NCI-H1436 treated with DMSO at 0.1 percent for 48 hours (cell line): Measurements from ENCODE around the gene LCMT1.
"Not testable (repeated sequence)": the region's sequence is repeated elsewhere in the genome, so short reads cannot be mapped to it uniquely, and the experiment has no call there.

ENCODE experiments used
- DNase-seq: peaks from one replicate; lab custom pipeline; 2025; lab: John Stamatoyannopoulos, UW

Gene LCMT1

DNA sequence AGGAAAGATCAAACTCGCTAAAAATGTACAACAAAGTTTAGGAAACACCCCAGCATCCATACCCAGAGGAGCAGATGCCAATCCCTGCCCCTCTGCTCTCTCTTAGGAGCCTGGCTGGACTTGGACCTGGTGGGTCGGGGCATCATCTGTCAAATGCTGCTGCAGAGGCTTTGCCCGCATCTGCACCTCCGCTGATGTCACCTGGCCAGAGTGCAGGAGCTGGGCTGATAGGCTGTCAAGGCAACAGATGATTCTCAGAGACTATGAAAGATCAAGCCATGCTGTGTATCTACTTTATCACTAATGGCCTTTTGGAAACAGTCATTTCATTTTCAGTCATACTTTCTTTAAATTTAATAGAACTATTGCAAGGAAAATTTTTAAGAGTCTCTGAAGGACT lies 15.9 kb upstream of the LCMT1 start:
- no peak for DNase-seq

DNA sequence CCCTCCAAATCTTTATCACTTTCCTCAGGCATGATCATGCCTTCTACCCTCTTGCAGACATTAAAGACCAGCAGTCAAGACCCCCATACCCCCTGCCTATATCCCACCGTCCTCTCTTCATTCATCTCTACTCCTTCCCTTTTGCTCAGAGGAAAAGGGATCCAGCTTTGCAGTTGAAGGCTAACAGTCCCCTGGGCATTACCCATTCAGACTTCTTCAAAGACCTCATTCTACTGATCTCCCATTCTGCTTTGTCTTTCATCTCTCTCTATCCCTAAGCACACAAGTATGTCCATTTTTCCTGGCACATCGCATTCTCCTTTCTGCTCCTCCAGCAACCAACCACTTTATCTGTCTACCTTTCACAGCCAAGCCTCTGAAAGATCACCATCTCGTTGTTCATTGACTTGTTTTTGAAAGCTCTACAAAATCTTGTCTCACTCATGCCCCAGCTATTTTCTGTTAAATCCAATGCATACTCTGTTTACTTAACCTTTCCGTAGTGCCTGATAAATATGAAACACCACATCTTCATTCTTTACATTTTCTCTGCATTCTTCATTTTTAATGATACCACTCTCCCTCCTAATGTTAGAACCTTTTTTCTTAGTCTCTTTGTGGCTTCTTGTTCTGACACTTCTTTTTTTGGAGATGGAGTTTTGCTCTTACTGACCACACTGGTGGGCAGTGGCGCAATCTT lies 14.1 kb upstream of the LCMT1 start:
- no peak for DNase-seq

DNA sequence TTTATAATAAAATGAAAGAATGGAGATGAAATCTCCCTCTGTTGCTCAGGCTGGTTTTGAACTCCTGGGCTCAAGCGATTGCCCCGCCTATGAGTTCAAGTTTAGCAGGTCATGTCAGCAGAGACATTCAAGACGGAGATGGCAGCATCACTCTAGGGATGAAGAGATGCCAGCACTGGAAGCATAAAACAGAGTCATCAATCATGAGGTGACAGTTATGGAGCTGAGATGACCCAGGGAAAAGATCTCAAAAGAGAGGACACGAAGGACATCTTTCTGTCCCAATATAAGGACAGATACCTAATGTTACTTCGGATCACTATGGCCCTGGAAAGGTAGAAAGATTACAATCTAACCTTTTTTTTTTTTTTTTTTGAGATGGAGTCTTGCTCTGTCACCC lies 11.0 kb upstream of the LCMT1 start:
- DNase-seq = no peak

DNA sequence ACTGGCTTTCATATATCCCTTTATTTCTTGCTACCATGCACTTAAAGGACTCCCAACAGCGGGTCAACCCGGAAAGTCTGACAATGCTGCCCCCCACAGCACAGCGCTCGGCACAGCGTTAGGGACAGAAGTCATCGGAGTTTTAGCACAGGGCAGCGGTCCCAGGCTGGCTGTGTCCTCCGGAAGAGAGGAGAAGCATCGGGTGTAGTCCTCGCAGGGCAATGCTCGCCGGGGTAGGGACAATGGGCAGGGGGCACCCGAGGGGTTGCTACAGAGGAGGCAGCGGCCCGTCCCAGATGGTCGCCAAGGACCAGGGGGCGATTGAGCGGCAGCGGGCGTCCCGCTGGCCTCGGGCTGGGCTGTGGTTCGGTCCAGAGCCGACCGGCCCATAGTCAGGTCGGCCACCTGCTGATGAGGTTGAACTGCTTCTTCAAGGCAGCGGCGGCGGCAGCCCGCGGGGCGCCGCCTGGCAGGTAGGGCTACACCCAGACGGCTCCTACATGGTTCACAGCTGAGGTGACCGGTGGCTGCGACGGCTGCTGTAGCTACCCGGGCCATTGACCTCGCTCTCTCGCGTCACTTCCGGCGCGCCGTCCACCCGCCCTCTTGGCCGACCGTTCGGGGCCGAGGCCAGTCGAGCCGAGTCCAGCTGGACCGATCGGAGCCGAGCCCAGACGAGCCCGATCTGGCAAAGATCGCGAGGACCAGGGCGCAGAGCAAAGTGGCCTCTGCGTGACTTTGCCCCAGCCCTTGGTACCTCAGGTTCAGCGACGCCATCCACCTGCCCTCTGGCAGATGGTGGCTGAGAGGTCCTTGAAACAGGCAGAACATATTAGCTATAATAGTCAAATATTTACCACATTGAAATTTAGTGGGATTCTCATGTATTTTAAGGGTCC lies 4.7 kb upstream of the LCMT1 start:
- DNase-seq = no peak

DNA sequence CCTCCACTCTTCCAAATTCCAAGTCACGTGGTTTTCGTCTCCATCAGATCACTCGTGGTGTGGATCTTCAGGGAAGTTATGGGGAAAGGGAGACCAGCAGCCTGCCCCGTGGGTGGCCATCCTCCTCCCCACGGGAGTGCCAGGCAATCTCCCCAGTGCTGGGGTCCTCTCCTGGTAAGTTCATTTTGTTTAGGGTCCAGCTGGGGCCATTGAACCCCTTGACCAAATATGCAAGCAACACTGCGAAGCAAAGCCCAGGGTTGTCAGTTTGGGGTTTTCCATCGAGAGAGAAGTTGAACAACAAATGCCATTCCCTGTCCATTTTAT lies 4.1 kb upstream of the LCMT1 start:
- no peak for DNase-seq

DNA sequence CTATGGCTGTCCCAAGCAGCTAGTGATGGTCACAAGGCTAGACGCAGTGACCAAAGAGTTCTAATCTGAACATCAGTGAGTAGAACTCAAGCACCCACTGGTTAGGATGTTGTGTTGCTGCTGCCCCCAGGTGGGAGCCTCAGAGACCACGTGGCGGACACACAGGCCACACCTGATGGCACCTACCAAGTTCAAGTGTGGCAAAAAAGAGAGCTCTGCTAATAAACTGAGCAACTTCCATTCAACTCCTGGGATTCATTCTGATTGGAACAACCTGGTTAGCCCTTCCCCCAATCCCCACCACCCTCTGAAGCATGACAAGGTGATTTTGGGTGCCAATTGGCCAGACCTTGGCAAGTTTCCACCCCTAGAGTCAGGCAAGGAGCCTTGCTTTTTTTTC lies 3.5 kb upstream of the LCMT1 start:
- no peak for DNase-seq

DNA sequence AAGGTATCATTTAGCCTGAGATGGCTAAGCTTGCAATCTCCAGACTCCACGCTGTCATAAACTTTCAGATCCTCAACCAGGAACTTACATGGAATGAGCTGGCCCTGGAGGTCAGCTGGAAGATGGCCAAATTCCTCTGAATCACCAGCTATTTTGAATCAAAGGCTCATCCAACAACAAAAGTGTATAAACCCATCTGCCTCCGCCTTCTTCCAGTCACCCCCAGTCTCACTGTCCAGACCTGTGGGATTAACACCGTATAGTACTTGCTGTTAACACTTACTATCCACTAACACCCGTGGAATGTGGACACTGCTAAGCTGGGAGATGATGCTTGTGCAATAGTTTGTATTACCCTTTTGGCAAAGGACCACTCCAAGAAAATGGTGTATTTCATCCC lies 1.9 kb upstream of the LCMT1 start:
- no peak for DNase-seq

DNA sequence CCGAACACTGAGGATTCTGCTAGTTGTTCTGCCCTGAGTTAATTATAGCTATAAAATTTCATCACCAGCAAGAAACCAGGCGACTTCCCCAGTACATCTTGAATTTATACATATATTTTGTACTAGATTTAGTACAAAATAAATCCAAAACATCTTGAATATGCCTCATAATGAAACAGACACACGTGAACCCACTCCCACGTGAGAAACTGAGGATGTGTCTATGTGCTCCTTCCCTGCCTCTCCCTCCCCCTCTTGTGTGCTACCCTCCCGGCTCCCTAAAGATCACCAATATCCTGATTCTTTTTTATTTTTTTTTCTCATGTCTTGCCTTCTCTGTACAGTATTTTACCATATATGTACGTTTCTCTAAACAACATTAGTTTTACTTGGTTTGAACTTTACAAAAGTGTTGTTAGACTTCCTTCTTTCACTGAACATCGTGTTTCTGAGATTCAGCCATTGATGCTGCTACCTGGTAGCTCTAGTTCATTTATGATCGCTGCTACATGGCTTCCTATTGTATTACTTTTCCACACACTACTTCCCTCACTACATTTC lies 1.1 kb upstream of the LCMT1 start:
- DNase-seq = no peak

DNA sequence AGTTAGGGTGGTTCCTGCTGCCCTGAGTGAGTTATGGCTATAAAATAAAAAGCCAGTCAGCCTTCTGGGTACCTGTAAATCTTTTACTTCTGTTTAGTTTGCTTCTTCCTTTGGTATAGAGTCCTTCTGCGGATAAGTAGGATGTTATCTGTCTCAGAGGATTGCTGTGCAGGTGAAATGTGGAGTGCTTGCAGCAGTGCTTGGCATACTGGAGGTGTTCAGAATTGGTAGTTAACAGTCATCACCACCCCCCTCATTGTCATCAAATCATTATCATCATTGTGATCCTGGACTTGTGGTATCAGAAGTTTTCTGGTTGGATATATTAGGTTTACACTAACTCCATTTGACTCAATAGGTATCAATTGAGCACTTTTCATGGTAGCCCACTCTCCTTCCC lies 2.6 kb downstream of the LCMT1 start:
- DNase-seq = no peak

DNA sequence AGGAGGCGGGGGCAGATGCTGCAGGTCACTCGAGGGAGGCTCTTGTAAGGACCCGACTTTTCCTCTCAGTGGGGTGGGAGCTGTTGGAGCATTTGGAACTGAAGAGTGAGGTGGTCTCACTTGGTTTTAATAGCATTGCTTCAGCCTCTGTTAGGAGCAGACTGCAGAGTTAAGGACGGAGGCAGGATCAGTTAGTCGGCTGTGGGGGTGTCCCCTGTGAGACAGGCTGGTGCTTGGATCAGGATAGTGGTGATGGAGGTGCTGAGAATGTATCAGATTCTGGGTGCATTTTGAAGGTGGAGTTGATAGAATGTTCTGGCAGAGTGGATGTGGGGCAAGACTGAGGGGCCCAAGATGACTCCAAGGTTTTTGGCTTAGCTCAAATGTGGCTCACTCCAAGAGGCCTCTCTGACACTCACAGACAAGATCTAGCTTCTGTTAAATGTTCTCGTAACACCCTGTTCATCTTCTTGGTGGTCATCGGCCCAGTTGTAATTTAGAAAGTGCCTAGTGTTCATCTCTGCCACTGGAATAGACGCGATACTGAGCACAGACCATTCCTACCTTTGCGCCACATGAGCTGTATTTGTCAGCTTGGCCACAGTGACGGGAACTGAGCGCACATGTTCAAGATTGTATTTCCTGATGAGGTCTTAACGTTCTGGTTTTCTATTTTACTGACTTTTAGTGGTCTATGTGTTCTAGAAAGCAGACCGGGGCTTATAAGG lies 7.5 kb downstream of the LCMT1 start:
- no peak for DNase-seq

DNA sequence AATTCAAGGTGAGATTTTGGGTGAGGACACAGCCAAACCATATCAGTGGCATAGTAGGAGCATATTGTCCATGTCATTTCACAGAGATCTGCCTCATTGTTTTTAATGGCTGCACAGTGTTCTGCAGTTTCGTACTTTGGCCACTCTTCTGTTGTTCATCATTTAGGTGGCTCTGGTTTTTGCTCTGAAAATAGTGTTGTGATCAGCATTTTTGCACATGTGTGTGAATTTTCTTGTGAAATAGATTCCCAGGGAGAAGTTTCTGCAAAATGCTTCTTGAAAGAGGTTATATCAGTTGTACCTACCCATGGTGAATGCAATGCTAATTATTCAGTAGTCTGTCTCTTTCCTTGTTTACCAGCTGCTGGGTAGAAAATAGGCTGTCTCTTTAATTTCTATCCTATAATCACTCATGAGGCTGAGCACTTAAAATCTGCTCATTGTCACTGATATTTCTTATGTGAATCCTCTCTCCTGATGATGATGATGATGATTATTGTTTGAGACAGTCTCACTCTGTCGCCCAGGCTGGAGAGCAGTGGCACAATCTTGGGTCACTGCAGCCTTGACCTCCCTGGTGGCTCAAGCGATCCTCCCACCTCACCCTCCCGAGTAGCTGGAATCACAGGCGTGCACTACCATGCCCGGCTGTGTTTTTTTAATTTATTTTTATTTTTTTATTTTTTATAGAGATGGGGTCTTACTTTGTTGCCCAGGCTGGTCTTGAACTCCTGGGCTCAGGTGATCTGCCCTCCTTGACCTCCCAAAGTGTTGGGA lies 10.5 kb downstream of the LCMT1 start:
- DNase-seq = no peak

DNA sequence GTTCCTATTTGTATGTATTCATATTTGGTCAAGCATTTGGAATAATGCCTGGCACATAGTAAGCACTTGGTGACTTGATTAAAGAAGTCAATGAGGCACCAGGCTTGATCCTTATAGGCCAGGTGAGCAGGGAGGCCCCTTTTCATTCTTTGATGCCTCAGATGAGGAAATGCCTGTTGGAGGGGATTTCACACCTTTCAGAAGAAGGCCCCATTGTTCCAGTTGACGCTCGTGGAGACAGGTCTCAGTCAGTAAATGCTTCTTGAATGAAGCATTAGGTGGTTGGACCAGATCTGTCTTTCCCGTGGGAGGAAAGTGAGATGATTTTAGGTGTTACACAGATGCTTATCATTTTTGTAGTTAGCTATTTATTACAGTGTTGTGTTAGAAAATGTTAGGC lies 13.0 kb downstream of the LCMT1 start:
- no peak for DNase-seq

DNA sequence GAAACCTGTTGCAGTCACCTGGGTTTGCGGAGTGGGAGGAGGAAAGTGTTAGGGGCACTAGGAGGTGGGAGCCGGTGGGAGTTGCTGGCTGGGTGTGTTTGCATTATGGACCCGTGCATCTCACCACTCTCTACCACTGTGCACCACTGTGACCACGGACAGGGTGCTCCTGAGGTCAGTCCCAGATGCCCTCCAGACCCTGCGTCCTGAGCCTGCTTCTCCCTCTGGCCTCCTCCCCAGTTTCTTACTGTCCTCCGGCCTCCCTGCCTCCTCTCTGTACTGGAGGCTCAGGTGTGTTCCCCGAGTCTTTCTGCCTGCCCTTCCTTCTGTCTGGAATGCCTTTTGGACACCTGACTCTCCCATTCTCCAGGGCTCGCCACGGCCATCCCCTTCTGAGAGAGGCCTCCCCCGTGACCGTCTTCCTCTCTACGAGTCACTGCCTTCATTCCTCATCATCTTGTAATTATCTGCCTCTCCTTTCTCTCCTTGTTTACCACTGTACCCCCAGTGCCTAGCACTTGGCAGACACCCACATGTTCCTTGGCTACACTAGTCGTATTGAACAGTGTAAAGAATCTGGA lies 14.6 kb downstream of the LCMT1 start:
- not testable (repeated sequence) for DNase-seq

DNA sequence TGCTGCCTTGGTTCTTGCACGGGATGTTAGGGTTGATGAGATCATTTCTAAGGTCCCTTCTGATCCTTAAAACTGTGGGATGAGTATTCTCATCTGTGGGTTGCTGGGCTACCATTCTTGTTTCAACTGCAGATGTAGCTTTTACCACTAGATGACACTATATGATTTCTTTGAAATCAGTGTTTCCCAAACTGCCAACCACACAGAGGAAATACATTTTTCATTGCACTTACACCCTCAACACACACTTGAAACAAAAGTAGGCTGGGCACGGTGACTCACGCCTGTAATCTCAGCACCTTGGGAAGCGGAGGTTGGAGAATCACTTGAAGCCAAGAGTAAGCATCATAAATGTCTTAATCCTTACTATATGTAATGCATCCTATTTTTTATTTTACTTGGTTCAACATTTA lies 15.3 kb downstream of the LCMT1 start:
- no peak for DNase-seq

DNA sequence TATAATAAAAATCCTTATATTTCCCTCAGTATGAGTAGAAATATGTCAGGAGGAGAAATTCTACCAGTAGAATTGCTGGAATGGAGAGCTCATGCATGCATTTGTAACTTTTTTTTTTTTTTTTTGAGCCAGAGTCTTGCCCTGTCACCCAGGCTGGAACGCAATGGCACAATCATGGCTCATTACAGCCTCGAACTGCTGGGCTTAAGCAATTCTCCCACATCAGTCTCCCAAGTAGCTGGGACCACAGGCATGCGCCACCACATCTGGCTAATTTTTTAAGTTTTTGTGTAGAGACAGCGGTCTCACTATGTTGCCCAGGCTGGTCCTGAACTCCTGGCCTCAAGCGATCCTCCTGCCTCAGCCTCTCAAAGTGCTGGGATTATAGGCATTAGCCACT lies 21.2 kb downstream of the LCMT1 start:
- not testable (repeated sequence) for DNase-seq

DNA sequence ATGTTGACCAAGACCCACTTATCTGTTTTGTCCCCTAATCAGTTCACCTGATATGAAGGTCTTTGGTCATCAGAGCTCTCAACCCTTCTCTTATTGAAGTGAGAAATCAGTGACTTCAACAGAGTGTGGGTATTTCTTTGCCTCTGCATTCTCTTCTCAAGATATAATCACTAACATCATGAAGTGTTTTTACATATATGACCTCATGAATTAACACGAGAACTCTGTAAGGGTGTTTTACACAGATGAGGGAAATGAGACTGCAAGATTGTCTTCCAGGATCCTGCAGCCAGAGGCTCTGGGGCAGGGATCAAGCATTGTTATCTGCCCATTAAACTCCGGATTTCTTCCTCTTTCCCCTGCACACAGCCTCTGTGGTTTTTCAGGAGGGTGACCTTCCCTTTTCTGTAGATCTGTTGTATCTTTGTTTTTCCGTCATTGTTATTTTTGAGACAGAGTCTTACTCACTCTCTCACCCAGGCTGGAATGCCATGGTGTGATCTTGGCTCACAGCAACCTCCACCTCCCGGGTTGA lies 22.7 kb downstream of the LCMT1 start:
- DNase-seq = no peak

DNA sequence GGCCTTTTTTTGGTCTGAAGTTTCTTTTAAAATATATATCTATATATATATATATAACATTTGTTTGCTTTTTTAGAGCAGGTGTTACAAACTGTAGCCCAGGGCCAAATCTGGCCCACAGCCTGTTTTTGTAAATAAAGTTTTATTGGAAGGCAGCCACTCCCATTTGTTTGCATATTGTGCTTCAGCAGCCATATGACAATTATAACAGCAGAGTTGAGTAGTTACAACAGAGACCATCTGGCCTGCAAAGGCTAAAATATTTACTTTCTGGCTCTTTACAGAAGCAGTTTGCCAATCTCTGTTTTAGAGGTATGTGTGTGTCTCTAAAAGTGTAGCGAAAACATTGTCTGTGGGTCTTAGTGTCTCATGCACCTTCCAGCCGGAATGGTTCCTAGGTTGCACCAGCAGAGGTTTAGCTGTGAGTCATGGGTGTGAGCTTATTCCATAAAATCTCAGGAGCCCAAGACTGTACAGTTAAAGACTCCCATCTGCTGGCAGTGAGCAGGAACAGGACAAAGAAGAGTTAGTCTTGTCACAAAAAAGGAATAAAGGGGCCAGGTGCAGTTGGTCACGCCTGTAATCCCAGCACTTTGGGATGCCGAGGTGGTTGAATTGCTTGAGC lies 23.8 kb downstream of the LCMT1 start:
- no peak for DNase-seq

DNA sequence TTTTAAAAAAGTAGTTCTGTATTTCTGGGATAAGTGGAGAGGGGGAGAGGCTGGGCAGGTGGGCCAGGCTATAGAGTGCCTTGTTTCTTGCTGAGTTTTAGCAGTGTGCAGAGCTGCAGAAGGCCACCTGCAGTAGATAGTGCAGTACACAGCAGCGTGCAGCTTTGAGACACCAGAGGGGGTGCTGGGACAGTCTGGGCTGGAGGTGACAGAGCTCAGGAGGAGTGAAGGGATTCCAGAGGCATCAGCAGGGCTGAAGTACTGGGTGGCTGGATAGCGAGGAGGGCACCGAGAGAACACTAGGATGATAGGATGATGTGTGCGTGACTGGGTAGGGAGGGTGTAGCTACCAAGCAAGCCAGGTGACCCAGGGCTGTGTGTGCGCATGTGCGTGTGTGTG lies 26.6 kb downstream of the LCMT1 start:
- no peak for DNase-seq

DNA sequence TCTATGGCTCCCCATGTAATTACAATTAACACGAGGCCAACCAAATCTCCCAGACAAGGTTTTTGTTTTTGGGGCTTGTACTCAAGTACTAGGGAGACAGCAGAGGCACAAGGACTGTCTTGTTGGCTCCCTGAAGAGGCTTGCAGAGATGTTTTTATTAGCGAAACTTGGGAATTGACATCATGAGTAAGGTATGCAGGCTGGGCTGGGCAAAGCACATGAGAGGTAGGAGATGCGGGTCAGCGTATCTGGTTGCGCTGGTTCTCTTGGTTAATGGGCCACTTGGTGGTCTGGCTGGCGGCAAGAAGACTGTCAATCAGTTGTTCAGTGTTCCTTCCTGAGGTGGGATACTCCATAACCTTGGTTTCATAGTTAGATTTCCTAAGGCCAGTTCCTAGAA lies 28.9 kb downstream of the LCMT1 start:
- no peak for DNase-seq

DNA sequence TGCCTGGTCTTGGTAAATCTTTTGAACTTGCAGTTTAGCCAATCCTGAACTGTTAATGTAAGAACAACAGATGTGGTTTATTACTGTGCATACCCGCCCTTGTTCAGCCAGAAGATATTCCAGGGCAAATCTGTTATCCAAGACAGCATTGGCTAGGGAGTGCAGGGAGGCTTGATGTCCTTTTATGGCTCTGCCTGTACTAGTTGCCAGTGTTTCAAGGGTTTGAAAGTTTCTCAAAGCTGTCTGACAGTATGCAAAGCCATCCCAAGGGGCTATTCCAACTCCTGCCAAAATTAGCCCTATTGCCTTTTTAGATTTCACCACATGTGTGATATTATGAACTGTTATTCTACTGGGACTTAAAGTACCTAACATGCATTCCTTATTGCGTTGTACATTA lies 30.1 kb downstream of the LCMT1 start:
- DNase-seq = no peak

DNA sequence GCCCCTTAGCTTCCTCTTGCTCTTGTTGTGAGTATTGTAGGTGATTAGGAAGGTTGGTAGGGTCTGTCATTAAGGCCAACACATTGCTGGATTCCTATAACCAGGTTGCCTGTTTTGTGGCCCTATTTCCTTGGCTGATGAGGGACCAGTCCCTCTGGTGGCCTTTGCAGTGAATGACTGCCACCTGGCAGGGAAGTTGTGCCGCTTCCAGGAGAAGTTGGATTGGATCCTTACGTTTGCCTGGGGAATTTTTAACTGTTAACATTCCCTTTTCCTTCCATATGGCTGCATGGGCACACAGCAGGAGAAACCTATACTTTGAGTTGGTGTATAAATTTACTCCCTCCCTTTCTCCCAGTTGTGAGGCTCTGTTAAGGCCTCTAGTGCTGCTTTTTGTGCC lies 32.4 kb downstream of the LCMT1 start:
- DNase-seq = no peak
